ENCODE measurements around the gene GALNT2. TPM values are rescaled to one million over a fixed set of nuclear protein-coding genes. Genes with fewer than 3 reads are reported as not detected.

GALNT2 gene
- total and polyA plus RNA-seq, 2 of the 13 experiments (the other 11 are each of a cell fraction or from before 2014, with no cell fraction given): 39.3 to 39.6 TPM

DNA sequence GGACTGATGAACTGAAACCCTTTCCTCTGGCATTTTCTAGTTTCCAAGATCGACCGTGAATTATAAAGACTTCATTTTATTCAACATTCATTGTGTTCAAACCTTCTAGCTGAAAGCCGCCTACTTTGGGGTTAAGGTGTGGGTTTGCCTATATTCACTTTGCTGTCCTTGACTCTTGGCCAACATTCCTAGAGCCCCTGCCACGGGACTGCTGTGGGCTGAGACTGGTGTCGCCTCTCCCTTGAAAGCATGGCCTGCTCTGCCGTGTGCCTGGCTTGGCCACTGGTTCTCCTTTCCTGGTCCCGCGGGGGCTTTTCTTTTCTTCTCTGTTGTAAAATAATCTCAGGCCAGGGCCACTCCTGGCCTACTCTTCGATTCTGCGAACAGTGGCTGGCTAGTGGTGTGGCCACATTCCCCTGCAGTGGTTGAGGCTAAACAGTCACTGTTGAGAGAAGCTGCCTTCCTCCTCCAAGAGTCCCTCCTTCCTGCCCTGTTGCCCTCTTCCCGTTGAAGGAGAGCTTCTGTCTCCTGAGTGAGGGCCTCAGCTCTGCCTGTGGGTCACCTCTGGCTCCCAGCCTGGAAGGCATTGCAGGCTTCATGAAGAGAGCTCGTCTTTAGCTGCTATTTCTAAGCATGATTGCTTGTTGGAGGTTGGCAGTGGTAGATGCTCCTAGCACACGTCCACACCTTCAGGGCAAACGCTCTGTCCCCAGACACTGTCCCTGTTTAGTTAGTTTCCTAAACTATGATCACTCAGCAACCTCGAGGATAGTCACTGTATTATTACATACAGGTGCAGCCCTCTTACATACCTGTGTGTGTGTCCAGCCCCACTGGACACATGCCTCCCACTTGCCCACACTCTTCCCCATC lies 80.5 kb downstream of the GALNT2 start (continued):
- TF ChIP-seq, protein P1, sequence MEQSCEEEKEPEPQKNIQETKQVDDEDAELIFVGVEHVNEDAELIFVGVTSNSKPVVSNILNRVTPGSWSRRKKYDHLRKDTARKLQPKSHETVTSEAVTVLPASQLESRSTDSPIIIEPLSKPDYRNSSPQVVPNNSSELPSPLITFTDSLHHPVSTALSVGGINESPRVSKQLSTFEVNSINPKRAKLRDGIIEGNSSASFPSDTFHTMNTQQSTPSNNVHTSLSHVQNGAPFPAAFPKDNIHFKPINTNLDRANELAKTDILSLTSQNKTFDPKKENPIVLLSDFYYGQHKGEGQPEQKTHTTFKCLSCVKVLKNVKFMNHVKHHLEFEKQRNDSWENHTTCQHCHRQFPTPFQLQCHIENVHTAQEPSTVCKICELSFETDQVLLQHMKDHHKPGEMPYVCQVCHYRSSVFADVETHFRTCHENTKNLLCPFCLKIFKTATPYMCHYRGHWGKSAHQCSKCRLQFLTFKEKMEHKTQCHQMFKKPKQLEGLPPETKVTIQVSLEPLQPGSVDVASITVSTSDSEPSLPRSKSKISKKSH (CRISPR knock-in tag; IDR thresholded peaks at IDR 0.05; ENCODE audit: borderline replicate concordance): no peak
- TF ChIP-seq RXRB (CRISPR knock-in tag; IDR thresholded peaks at IDR 0.05; ENCODE audit: borderline replicate concordance) (peak; percentile 29; the same call in 1 of the 2 replicates), PPARG (CRISPR knock-in tag; conservative IDR thresholded peaks at IDR 0.05) (peak; percentile 56)
- TF ChIP-seq, protein P2, sequence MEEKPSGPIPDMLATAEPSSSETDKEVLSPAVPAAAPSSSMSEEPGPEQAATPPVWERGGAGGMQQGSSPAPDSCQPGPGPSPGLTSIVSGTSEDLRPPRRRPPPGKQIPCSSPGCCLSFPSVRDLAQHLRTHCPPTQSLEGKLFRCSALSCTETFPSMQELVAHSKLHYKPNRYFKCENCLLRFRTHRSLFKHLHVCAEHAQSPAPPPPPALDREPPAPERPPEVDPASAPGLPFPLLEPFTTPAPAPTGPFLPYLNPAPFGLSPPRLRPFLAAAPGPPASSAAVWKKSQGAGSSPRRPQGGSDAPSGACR (CRISPR knock-in tag; IDR thresholded peaks at IDR 0.05): no peak
- TF ChIP-seq, protein P3, sequence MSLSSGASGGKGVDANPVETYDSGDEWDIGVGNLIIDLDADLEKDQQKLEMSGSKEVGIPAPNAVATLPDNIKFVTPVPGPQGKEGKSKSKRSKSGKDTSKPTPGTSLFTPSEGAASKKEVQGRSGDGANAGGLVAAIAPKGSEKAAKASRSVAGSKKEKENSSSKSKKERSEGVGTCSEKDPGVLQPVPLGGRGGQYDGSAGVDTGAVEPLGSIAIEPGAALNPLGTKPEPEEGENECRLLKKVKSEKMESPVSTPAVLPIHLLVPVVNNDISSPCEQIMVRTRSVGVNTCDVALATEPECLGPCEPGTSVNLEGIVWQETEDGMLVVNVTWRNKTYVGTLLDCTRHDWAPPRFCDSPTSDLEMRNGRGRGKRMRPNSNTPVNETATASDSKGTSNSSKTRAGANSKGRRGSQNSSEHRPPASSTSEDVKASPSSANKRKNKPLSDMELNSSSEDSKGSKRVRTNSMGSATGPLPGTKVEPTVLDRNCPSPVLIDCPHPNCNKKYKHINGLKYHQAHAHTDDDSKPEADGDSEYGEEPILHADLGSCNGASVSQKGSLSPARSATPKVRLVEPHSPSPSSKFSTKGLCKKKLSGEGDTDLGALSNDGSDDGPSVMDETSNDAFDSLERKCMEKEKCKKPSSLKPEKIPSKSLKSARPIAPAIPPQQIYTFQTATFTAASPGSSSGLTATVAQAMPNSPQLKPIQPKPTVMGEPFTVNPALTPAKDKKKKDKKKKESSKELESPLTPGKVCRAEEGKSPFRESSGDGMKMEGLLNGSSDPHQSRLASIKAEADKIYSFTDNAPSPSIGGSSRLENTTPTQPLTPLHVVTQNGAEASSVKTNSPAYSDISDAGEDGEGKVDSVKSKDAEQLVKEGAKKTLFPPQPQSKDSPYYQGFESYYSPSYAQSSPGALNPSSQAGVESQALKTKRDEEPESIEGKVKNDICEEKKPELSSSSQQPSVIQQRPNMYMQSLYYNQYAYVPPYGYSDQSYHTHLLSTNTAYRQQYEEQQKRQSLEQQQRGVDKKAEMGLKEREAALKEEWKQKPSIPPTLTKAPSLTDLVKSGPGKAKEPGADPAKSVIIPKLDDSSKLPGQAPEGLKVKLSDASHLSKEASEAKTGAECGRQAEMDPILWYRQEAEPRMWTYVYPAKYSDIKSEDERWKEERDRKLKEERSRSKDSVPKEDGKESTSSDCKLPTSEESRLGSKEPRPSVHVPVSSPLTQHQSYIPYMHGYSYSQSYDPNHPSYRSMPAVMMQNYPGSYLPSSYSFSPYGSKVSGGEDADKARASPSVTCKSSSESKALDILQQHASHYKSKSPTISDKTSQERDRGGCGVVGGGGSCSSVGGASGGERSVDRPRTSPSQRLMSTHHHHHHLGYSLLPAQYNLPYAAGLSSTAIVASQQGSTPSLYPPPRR (CRISPR knock-in tag; IDR thresholded peaks at IDR 0.05; ENCODE audit: borderline replicate concordance): no peak
- TF ChIP-seq, protein P4, sequence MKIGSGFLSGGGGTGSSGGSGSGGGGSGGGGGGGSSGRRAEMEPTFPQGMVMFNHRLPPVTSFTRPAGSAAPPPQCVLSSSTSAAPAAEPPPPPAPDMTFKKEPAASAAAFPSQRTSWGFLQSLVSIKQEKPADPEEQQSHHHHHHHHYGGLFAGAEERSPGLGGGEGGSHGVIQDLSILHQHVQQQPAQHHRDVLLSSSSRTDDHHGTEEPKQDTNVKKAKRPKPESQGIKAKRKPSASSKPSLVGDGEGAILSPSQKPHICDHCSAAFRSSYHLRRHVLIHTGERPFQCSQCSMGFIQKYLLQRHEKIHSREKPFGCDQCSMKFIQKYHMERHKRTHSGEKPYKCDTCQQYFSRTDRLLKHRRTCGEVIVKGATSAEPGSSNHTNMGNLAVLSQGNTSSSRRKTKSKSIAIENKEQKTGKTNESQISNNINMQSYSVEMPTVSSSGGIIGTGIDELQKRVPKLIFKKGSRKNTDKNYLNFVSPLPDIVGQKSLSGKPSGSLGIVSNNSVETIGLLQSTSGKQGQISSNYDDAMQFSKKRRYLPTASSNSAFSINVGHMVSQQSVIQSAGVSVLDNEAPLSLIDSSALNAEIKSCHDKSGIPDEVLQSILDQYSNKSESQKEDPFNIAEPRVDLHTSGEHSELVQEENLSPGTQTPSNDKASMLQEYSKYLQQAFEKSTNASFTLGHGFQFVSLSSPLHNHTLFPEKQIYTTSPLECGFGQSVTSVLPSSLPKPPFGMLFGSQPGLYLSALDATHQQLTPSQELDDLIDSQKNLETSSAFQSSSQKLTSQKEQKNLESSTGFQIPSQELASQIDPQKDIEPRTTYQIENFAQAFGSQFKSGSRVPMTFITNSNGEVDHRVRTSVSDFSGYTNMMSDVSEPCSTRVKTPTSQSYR (CRISPR knock-in tag; IDR thresholded peaks at IDR 0.05; ENCODE audit: borderline replicate concordance): no peak

Measured in HepG2 (cell line).